ENCODE measurements around the gene VCPKMT. TPM values are rescaled to one million over a fixed set of nuclear protein-coding genes. Genes with fewer than 3 reads are reported as not detected.
A peak's percentile ranks its signal among the peaks of the same experiment; 100 is the strongest.

Gene VCPKMT
- 10 to 100 TPM in 3 of 4 donors, 1 to 10 TPM in 1; 8.1 to 12.5 (median 11.9) TPM for total RNA-seq

DNA sequence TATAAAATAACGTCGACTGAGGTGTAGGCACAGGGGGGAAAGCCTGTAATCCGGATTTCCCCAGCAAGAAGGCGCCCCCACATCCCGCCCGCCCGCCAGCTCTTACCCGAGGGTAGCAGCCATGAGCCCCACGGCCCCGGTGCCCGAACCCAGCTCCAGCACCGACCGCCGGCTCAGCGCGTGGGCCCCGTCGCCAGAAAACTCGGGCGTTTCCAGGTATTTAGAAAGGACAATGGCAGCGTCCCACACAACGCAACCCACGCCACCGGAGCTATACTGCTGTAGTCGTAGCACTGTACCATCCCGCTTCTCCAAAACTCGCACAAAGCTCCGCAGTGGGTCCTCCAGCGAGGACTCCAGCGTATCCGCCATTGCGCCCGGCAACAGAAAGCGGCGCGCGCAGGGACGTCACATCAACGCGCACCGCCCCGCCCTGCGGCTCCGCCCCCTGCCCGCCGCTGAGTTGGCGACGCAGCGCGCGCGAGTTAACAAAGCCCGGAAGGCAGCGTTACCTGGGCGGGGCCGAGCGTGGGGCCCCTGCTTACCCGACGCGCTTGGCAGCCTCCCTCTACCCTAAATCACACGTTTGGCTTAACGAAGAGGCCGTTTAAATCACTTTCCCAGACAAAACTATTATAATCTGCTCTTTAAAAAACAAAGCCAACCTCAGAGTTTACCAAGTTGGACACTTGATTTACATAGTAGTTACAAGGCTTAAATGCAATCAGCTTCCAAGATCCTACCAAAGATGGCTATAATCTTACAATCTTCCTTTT is at the start of gene VCPKMT:
TSS of gene VCPKMT (minus strand) at position 392 of the 776 bp plus-strand sequence. CDS start at position 372, 20 bp downstream.
- Histone ChIP-seq H3K9me3 (no peaks in the 10 kb centered on the region), H3K4me3 (peak within 1 kb of the TSS; percentile 71), H3K27me3 (no peaks in the 10 kb centered on the region), H3K4me1 (peaks cover 23% of the 10 kb centered on the region), H3K27ac (peak within 1 kb of the TSS; percentile 79), H3K36me3 (peaks cover 51% of the 10 kb centered on the region)
- TF ChIP-seq CTCF (IDR thresholded peaks at IDR 0.05) (no peak), POLR2AphosphoS5 (IDR thresholded peaks at IDR 0.05) (peak; percentile 92 to 93 (median 93)), POLR2A (IDR thresholded peaks at IDR 0.05) (peak in 1 of 2 donors; percentile 88)
- 0% methylated on average over 16 of the region's 63 CpGs for WGBS
- peak; percentile 96 to 97 for DNase-seq (ENCODE audit: low spot score in 2 of 2)

GRCh38 chr14:50156111-50156510 is 39.7 kb upstream of the VCPKMT start:
- no peak for DNase-seq (ENCODE audit: low spot score in 2 of 2)
- no peak overlapping the region for H3K4me3 ChIP-seq
- peaks cover 61% of the 10 kb centered on the region for H3K36me3 ChIP-seq
- WGBS, result 62% methylated on average over 4 of the region's 4 CpGs
- H3K9me3 ChIP-seq, result no peaks in the 10 kb centered on the region
- H3K4me1 ChIP-seq, result no peaks in the 10 kb centered on the region
- H3K27ac ChIP-seq, result no peak overlapping the region
- no peaks in the 10 kb centered on the region for H3K27me3 ChIP-seq
- TF ChIP-seq POLR2AphosphoS5 (IDR thresholded peaks at IDR 0.05) (no peak), CTCF (IDR thresholded peaks at IDR 0.05) (no peak), POLR2A (IDR thresholded peaks at IDR 0.05) (no peak), EP300 (IDR thresholded peaks at IDR 0.05) (no peak)

GRCh38 chr14:50148799-50149198 is 32.4 kb upstream of the VCPKMT start:
- TF ChIP-seq EP300 (IDR thresholded peaks at IDR 0.05) (no peak), POLR2AphosphoS5 (IDR thresholded peaks at IDR 0.05) (no peak), CTCF (IDR thresholded peaks at IDR 0.05) (no peak), POLR2A (IDR thresholded peaks at IDR 0.05) (no peak)
- no peaks in the 10 kb centered on the region for H3K27me3 ChIP-seq
- H3K36me3 ChIP-seq, result peaks cover 59% of the 10 kb centered on the region
- no peaks in the 10 kb centered on the region for H3K9me3 ChIP-seq
- 91% methylated on average over 4 of the region's 4 CpGs for WGBS
- no peak overlapping the region for H3K4me3 ChIP-seq
- H3K27ac ChIP-seq, result no peak overlapping the region
- H3K4me1 ChIP-seq, result no peaks in the 10 kb centered on the region
- no peak for DNase-seq (ENCODE audit: low spot score in 2 of 2)

DNA sequence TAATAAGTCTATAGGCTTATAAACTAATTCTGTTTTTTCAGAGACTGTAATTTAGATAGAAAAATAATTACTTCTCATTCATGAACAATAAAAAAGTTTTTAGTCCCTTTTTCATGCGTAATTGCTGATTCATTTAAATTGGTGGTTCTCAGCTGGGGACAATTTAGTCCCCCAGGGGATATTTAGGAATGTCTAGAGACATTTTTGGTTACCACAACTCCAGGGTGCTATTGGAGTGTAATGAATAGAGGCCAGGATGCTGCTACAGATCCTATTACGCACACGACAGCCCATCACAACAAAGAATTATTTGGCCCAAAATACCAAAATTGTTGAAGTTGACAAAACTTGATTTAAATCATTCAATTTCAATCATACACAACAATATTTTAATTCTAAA is 22.8 kb upstream of the VCPKMT start:
- Histone ChIP-seq H3K4me1 (no peaks in the 10 kb centered on the region), H3K36me3 (peaks cover 19% of the 10 kb centered on the region), H3K27ac (no peak overlapping the region), H3K4me3 (no peak overlapping the region), H3K27me3 (no peaks in the 10 kb centered on the region), H3K9me3 (no peaks in the 10 kb centered on the region)
- no peak for DNase-seq (ENCODE audit: low spot score in 2 of 2)
- no peak for TF ChIP-seq EP300 (IDR thresholded peaks at IDR 0.05)
- no peak for TF ChIP-seq POLR2A (IDR thresholded peaks at IDR 0.05)
- TF ChIP-seq POLR2AphosphoS5 (IDR thresholded peaks at IDR 0.05), result no peak
- no peak for TF ChIP-seq CTCF (IDR thresholded peaks at IDR 0.05)
- WGBS, result 93% methylated on average over 3 of the region's 3 CpGs

DNA sequence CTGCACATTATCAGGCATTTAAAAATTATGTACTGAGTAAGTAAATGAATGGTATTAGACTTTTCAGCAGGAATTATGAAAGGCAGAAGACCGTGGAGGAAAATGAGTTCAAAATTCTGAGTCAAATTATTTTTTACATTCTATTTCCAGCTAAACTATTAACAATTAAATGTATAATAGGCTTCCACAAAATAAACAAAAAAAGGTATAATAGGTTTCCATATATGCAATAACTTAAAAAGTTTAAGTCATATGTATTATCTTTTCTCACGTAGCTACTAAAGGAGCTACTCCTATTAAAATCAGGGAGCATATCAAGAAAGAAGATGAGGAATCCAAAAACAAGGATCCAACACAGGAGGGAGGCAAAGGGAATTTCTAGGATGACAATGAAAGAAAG is 11.4 kb upstream of the VCPKMT start:
- Histone ChIP-seq H3K4me3 (no peak overlapping the region), H3K4me1 (no peaks in the 10 kb centered on the region), H3K9me3 (no peaks in the 10 kb centered on the region), H3K36me3 (peaks cover 76% of the 10 kb centered on the region), H3K27me3 (no peaks in the 10 kb centered on the region), H3K27ac (no peak overlapping the region)
- 96% methylated on average over 2 of the region's 2 CpGs for WGBS
- no peak for DNase-seq (ENCODE audit: low spot score in 2 of 2)
- no peak for TF ChIP-seq EP300 (IDR thresholded peaks at IDR 0.05)

Measured in suprapubic skin (tissue), 4 donors.